B cell (primary cell): Measurements from ENCODE around the gene CDT1.

ENCODE experiments used
- CTCF ChIP-seq: fragments of 200-600 bp; IDR thresholded peaks from one replicate; pipeline ENCODE4 v1.8.0; 2022; ENCODE audit warnings: antibody characterized with exemption, mild to moderate bottlenecking
- EZH2 ChIP-seq: IDR thresholded peaks from 2 replicates; pipeline ENCODE4 v1.6.1; 2012; ENCODE audit warnings: borderline replicate concordance, low read depth, mild to moderate bottlenecking, moderate library complexity, low read length; ENCODE audit not compliant: insufficient read depth, poor library complexity, severe bottlenecking

DNA sequence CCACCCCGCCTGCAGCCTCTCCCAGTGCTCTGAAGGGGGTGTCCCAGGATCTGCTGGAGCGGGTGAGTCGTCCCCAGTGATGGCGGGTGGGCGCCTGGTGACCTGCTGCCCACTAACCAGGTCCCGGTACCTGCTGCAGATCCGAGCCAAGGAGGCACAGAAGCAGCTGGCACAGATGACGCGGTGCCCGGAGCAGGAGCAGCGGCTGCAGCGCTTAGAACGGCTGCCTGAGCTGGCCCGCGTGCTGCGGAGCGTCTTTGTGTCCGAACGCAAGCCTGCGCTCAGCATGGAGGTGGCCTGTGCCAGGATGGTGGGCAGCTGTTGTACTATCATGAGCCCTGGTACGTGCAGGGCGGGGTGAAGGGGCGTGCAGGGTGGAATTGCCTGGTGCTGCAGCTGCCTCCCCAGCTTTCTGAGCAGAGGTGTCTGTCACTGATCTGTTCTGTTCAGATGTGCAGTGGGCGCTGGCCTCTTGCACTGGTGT lies 3.6 kb downstream of the CDT1 start:
- TF ChIP-seq CTCF (no peak), EZH2 (no peak)
